Neuronal stem cell (in vitro differentiated cells): ENCODE measurements around the gene VENTX.
A peak's percentile ranks its signal among the peaks of the same experiment; 100 is the strongest.
"Not testable (repeated sequence)": the region's sequence is repeated elsewhere in the genome, so short reads cannot be mapped to it uniquely, and the experiment has no call there.

Source experiments
- DNase-seq: peaks from one replicate; pipeline ENCODE4 v3.0.0-alpha.2; 2013; ENCODE audit warnings: low spot score
- H2AFZ ChIP-seq: one replicate; pipeline ENCODE4 v1.6.1; 2013; ENCODE audit warnings: mild to moderate bottlenecking, low read length, inconsistent platforms
- H2AK5ac ChIP-seq: 2 replicates; pipeline ENCODE4 v1.6.1; 2013; ENCODE audit warnings: low read depth, mild to moderate bottlenecking, inconsistent platforms, low read length, moderate library complexity, mixed read lengths
- H2BK120ac ChIP-seq: 2 replicates; pipeline ENCODE4 v1.6.1; 2013; ENCODE audit warnings: low read depth, mild to moderate bottlenecking, inconsistent platforms, low read length, moderate library complexity, mixed read lengths
- H2BK12ac ChIP-seq: one replicate; pipeline ENCODE4 v1.6.1; 2013; ENCODE audit warnings: low read length, inconsistent platforms
- H2BK15ac ChIP-seq: 2 replicates; pipeline ENCODE4 v1.6.1; 2013; ENCODE audit warnings: mild to moderate bottlenecking, low read length, inconsistent platforms, mixed read lengths
- H2BK5ac ChIP-seq: one replicate; pipeline ENCODE4 v1.6.1; 2013; ENCODE audit warnings: inconsistent platforms, mild to moderate bottlenecking, low read length, moderate library complexity
- H3K14ac ChIP-seq: one replicate; pipeline ENCODE4 v1.6.1; 2013; ENCODE audit warnings: low read length, inconsistent platforms
- H3K18ac ChIP-seq: 2 replicates; pipeline ENCODE4 v1.6.1; 2013; ENCODE audit warnings: low read length, inconsistent platforms
- H3K23ac ChIP-seq: 2 replicates; pipeline ENCODE4 v1.6.1; 2013; ENCODE audit warnings: low read depth, mild to moderate bottlenecking, mixed read lengths, low read length, inconsistent platforms; ENCODE audit not compliant: poor library complexity
- H3K27ac ChIP-seq: replicated peaks from 3 replicates; pipeline ENCODE4 v1.5.1; 2013; ENCODE audit warnings: low read length, inconsistent platforms
- H3K27me3 ChIP-seq, 3 experiments: 2 replicates each; pipeline ENCODE4 v1.6.1; 2013; ENCODE audit warnings: low read length in 3 of 3, mild to moderate bottlenecking in 2 of 3, inconsistent platforms in 1 of 3, low read depth in 1 of 3, mixed read lengths in 1 of 3, moderate library complexity in 1 of 3; ENCODE audit not compliant: control insufficient read depth in 3 of 3, insufficient read depth in 3 of 3
- H3K36me3 ChIP-seq, 2 donors: replicated peaks in 1 of 2; 2 replicates each; pipeline ENCODE4 v1.6.1; 2013; ENCODE audit warnings: low read length in 2 of 2; ENCODE audit not compliant: control insufficient read depth in 2 of 2, insufficient read depth in 2 of 2
- H3K4ac ChIP-seq: 2 replicates; pipeline ENCODE4 v1.6.1; 2013; ENCODE audit warnings: inconsistent platforms, mild to moderate bottlenecking, low read length, moderate library complexity
- H3K4me1 ChIP-seq, 2 donors: 1 replicate in 1 of 2; 2 replicates in 1 of 2; pipeline ENCODE4 v1.6.1; 2013; ENCODE audit warnings: low read length in 2 of 2, low read depth in 1 of 2; ENCODE audit not compliant: control insufficient read depth in 2 of 2, insufficient read depth in 1 of 2
- H3K4me2 ChIP-seq: one replicate; pipeline ENCODE4 v1.6.1; 2013; ENCODE audit warnings: mild to moderate bottlenecking, low read length, inconsistent platforms; ENCODE audit not compliant: insufficient read depth, poor library complexity, severe bottlenecking
- H3K4me3 ChIP-seq, 2 donors: 2 replicates each; pipeline ENCODE4 v1.5.1; 2013; ENCODE audit warnings: low read length in 2 of 2, mild to moderate bottlenecking in 2 of 2, inconsistent platforms in 1 of 2, moderate library complexity in 1 of 2
- H3K79me1 ChIP-seq: one replicate; pipeline ENCODE4 v1.6.1; 2013; ENCODE audit warnings: low read depth, mild to moderate bottlenecking, inconsistent platforms, low read length, moderate library complexity
- H3K9ac ChIP-seq: one replicate; pipeline ENCODE4 v1.6.1; 2013; ENCODE audit warnings: mild to moderate bottlenecking, low read depth, low read length, inconsistent platforms; ENCODE audit not compliant: poor library complexity
- H3K9me3 ChIP-seq, 2 donors: replicated peaks in 1 of 2; 2 replicates each; pipeline versions ENCODE3 to v1.6.1; 2013; ENCODE audit warnings: low read length in 2 of 2, mild to moderate bottlenecking in 2 of 2, inconsistent platforms in 1 of 2, low read depth in 1 of 2, mixed read lengths in 1 of 2, moderate library complexity in 1 of 2; ENCODE audit not compliant: control insufficient read depth in 2 of 2, insufficient read depth in 1 of 2
- H4K8ac ChIP-seq: one replicate; pipeline ENCODE4 v1.6.1; 2013; ENCODE audit warnings: low read depth, mild to moderate bottlenecking, inconsistent platforms, low read length, moderate library complexity
- H4K91ac ChIP-seq: one replicate; pipeline ENCODE4 v1.6.1; 2013; ENCODE audit warnings: low read length, low read depth, mild to moderate bottlenecking, inconsistent platforms; ENCODE audit not compliant: poor library complexity
- WGBS, 2 donors: extraction: QIAGEN DNeasy Blood & Tissue Kit; methylation state at CpG; one replicate each; pipeline ENCODE4 v1.1.7; 2013; ENCODE audit warnings: missing lambda C conversion rate in 2 of 2, mixed read lengths in 1 of 2; ENCODE audit not compliant: insufficient read length in 2 of 2, insufficient replicate concordance in 1 of 2; ENCODE audit errors: extremely low coverage in 2 of 2; 5-methylcytosine and 5-hydroxymethylcytosine counted together

VENTX gene

GRCh38 chr10:133219782-133220181, 17.9 kb upstream of the VENTX start:
- DNase-seq = no peak
- Histone ChIP-seq H4K91ac (no peak overlapping the region), H3K27ac (no peak overlapping the region), H2BK15ac (no peak overlapping the region), H2BK120ac (no peak overlapping the region), H3K4me3 (no peak overlapping the region), H2BK5ac (peak overlapping the region; percentile 48), H3K18ac (no peak overlapping the region), H3K4me1 (no peaks in the 10 kb centered on the region), H3K4ac (no peak overlapping the region), H4K8ac (no peak overlapping the region), H3K14ac (peak overlapping the region; percentile 84), H3K79me1 (no peaks in the 10 kb centered on the region), H3K9me3 (peaks cover 0 to 4% of the 10 kb centered on the region in 2 donors), H2AK5ac (no peak overlapping the region), H3K4me2 (peak overlapping the region; percentile 32), H3K9ac (no peak overlapping the region), H3K36me3 (no peaks in the 10 kb centered on the region), H2AFZ (no peak overlapping the region), H3K27me3 (peaks cover 0 to 27% (median 10%) of the 10 kb centered on the region in 3 experiments), H2BK12ac (no peak overlapping the region), H3K23ac (no peak overlapping the region)
- no CpG with 5 or more reads among the region's 28 CpGs for WGBS, 2 donors

- no peak overlapping the region for H3K4me2 ChIP-seq
- H3K4me3 ChIP-seq = no peak overlapping the region
- DNase-seq = no peak
- no peak overlapping the region for H2AK5ac ChIP-seq
- H4K8ac ChIP-seq = no peak overlapping the region
- no peaks in the 10 kb centered on the region for H3K36me3 ChIP-seq
- H2BK15ac ChIP-seq = no peak overlapping the region
- no peak overlapping the region for H2BK12ac ChIP-seq
- peaks cover 1 to 4% of the 10 kb centered on the region in 2 donors for H3K4me1 ChIP-seq
- H3K4ac ChIP-seq = no peak overlapping the region
- H2BK120ac ChIP-seq = no peak overlapping the region
- H3K27ac ChIP-seq = no peak overlapping the region
- no peak overlapping the region for H3K14ac ChIP-seq
- H3K9ac ChIP-seq = no peak overlapping the region
- no peak overlapping the region for H3K18ac ChIP-seq
- no CpG with 5 or more reads among the region's 11 CpGs for WGBS, 2 donors
- no peaks in the 10 kb centered on the region for H3K79me1 ChIP-seq
- H2BK5ac ChIP-seq = no peak overlapping the region
- no peak overlapping the region for H2AFZ ChIP-seq
- H3K23ac ChIP-seq = no peak overlapping the region
- no peaks in the 10 kb centered on the region for H3K9me3 ChIP-seq
- peaks cover 0 to 24% (median 12%) of the 10 kb centered on the region in 3 experiments for H3K27me3 ChIP-seq
- no peak overlapping the region for H4K91ac ChIP-seq
Observed at GRCh38 chr10:133221331-133221730, 16.3 kb upstream of the VENTX start.

DNA sequence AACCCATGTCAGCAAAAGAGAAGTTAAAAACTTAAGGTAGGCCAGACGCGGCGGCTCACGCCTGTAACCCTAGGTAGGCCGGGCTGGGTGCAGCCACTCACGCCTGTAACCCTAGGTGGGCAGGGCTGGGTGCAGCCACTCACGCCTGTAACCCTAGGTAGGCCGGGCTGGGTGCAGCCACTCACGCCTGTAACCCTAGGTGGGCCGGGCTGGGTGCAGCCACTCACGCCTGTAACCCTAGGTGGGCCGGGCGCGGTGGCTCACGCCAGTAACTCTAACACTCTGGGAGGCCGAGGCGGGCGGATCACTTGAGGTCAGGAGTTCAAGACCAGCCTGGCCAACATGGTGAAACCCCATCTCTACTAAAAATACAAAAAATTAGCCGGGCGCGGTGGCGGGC, 15.9 kb upstream of the VENTX start:
- not testable (repeated sequence) for H2BK120ac ChIP-seq, H3K79me1 ChIP-seq, H3K4me2 ChIP-seq, H4K8ac ChIP-seq, H3K23ac ChIP-seq, H3K36me3 ChIP-seq, H2BK12ac ChIP-seq, H2BK15ac ChIP-seq, H3K4me1 ChIP-seq, DNase-seq, H2AFZ ChIP-seq, H3K14ac ChIP-seq, H3K27ac ChIP-seq, H3K18ac ChIP-seq, H3K4ac ChIP-seq, H2AK5ac ChIP-seq, H3K9me3 ChIP-seq, H3K4me3 ChIP-seq, H2BK5ac ChIP-seq, H3K9ac ChIP-seq, H4K91ac ChIP-seq
- H3K27me3 ChIP-seq = peaks cover 0 to 29% (median 13%) of the 10 kb centered on the region in 3 experiments
- no CpG with 5 or more reads among the region's 22 CpGs for WGBS, 2 donors

DNA sequence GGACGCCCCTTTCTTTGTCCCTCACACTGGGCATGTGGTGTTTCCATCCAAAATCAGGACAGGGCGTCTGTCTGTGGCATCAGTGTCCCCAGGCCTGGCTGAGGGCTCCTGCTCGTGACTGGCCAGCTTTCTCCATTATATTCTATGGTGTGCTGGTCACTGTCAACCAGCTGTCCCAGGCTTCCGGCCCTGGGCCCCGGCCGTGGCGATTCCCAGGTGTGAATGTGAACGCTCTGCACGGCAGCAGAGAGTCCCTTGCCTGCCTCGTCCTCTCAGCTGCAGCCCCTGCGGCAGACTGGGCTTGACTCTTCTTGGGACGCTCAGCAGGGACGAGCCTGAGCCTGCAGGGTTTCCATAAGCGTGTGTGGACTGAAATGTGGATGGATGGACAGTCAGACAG, 13.6 kb upstream of the VENTX start:
- DNase-seq = no peak
- no peaks in the 10 kb centered on the region for H3K9me3 ChIP-seq
- no peak overlapping the region for H3K4ac ChIP-seq
- H3K4me3 ChIP-seq = no peak overlapping the region
- H3K27ac ChIP-seq = no peak overlapping the region
- H3K9ac ChIP-seq = peak overlapping the region; percentile 70
- H2AK5ac ChIP-seq = peak overlapping the region; percentile 37
- H4K91ac ChIP-seq = no peak overlapping the region
- H3K4me1 ChIP-seq = peaks cover 1 to 5% of the 10 kb centered on the region in 2 donors
- no peak overlapping the region for H2AFZ ChIP-seq
- no CpG with 5 or more reads among the region's 14 CpGs for WGBS, 2 donors
- no peak overlapping the region for H4K8ac ChIP-seq
- peaks cover 0 to 39% (median 21%) of the 10 kb centered on the region in 3 experiments for H3K27me3 ChIP-seq
- H2BK120ac ChIP-seq = no peak overlapping the region
- no peak overlapping the region for H3K4me2 ChIP-seq
- peak overlapping the region; percentile 71 for H3K14ac ChIP-seq
- H2BK5ac ChIP-seq = no peak overlapping the region
- no peak overlapping the region for H3K23ac ChIP-seq
- no peaks in the 10 kb centered on the region for H3K79me1 ChIP-seq
- H3K18ac ChIP-seq = peak overlapping the region; percentile 57
- H3K36me3 ChIP-seq = no peaks in the 10 kb centered on the region
- H2BK15ac ChIP-seq = no peak overlapping the region
- no peak overlapping the region for H2BK12ac ChIP-seq
